ENCODE data around the gene WFIKKN2.
A peak's percentile ranks its signal among the peaks of the same experiment; 100 is the strongest.
"Not testable (repeated sequence)": the region's sequence is repeated elsewhere in the genome, so short reads cannot be mapped to it uniquely, and the experiment has no call there.

WFIKKN2 gene

GRCh38 chr17:50853781-50854180 is 18.4 kb downstream of the WFIKKN2 start:
- no peak for DNase-seq (ENCODE audit: low read depth)

- no peak for DNase-seq (ENCODE audit: low read depth)
These were observed 20.4 kb downstream of the WFIKKN2 start for GRCh38 chr17:50855708-50856330.

GRCh38 chr17:50856431-50856830 is 21.0 kb downstream of the WFIKKN2 start:
- no peak for DNase-seq (ENCODE audit: low read depth)

DNA sequence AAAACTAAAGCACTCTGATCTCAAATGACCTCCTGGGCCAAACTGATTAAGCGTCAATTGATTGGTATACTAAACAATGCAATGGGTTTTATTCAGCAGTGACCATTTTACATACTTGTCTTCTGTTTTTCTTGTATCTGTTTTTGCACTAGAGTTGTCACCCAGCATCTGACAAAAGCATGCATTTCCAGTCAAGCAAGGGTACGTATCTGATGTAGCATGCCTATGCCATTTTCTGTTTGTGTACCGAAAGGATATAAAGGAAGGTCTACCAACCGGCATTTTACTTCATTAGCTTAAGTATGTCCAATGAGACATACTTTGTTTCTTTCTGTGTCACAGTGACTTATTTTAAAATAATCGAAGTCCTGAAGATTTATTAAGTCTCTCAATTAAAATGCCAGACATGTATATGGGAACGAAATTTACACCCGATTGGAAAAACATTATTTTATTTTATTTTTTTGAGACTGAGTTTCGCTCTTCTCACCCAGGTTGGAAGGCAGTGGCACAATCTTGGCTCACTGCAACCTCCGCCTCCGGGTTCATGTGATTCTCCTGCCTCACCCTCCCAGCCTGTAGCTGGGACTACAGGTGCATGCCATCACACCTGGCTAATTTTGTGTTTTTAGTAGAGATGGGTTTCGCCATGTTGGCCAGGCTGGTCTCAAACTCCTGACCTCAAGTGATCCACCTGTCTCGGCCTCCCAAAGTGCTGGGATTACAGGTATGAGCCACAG is 23.3 kb downstream of the WFIKKN2 start:
- DNase-seq (ENCODE audit: low read depth) = no peak

GRCh38 chr17:50859727-50860126 is 24.3 kb downstream of the WFIKKN2 start:
- not testable (repeated sequence) for DNase-seq (ENCODE audit: low read depth)

DNA sequence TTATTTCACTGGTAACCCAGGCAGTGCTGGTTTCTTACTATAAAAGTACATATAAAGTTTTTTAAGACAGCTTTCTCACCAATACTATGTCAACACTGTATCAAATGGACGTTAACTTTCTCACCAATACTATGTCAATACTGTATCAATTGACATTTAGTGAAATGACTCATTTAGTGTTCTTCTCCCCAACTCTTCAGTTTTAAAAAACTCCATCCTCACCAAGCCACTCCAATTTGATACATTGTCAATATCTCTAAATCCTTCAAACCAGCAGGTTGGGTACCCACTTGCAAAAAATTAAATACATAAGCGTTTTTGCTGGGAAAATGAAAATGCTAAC is 25.9 kb downstream of the WFIKKN2 start:
- no peak for DNase-seq (ENCODE audit: low read depth)

GRCh38 chr17:50861822-50862528 is 26.6 kb downstream of the WFIKKN2 start:
- no peak for DNase-seq (ENCODE audit: low read depth)

GRCh38 chr17:50863221-50863843 is 27.9 kb downstream of the WFIKKN2 start:
- DNase-seq (ENCODE audit: low read depth) = no peak

DNA sequence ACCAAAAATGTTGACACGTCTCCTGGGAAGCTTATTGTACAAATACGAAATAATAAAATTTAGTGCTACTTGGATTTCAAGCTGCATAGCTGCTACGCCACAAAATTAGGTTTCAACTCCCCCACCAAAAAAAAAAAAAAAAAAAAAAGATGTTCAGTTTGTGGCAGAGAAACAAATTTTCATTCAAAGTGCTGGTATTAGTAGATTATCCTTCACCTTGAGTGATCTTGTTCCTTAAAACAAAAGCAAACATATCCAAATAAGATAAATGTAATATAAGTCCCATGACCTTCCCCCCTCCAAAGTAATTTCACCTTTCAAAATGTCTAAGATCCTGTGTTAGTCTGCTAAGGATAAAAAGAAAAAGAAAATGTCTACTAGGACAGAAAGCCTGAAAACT is 28.5 kb downstream of the WFIKKN2 start:
- DNase-seq (ENCODE audit: low read depth) = no peak

DNA sequence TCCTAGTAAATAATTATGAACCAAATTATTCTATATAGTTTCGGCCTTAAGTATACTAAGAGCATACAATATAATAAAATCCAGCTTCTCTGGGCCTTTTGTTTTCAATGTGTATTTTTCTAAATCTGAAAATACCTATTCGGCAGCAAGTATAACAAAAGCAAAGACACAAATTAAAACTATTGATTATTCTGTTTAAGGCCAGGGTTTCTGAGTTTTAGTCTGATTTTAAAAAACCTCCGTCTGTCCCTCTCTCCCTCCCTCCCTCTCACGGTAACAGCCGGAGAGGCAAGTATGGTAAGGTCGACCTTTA is 29.3 kb downstream of the WFIKKN2 start:
- DNase-seq (ENCODE audit: low read depth) = no peak

DNA sequence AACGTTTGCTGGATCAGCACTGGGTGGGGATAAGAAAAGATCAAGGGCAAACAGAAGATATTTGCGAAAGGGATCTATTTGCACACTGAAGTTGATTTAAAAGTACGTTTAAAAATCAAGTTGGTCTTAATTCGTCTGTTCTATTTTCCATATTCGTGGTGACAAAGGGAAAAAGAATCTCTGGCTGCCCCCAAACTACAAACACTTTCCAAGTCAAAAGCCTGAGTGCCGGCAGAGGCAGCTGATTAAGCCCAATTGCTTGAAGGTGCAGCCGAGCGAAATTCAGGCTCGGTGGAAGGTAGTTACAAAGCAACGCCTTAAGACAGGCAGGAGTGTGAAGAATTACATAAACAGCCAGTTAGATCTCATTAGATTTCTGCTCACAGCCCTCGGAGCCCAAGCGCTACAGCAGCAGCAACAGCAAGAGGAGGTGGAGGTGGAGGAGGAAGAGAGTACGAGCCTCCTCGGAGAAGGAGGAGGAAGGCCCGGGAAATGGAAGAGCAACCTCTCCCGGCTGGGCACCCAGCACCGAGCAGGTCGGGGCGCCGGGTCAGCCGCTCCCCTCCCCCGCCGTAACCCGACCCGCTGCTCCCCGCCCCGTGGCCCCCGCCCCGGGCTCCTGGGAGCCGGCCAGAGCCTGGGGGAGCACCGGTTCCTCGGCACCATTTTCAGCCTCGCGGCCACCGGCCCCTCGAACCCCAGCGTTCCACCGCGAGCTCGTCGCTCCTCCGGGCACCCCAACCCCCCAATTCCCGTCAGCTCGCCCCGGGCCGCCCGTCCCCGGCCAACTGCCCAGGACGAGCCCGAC is 29.9 kb downstream of the WFIKKN2 start:
- DNase-seq (ENCODE audit: low read depth) = peak; percentile 26

DNA sequence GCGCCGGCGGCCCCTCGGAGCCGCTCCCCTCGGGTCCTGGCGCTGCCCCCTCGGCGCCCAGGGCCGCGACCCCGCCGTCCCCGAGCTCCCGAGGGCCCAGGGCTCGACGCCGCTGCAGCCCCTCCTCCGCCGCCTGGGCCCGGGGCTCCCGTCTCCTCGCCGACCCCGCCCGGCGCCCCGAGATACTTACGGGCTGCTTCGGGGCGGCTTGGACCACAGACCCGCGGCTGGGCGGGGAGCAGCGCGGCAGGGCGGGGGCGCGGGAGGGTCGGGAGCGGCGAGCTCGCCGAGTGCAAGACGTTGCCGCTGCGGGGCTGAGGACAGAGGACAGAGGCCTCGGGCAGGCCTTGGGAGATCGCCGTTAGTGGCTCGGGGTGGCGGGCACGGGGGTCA is 30.5 kb downstream of the WFIKKN2 start:
- no peak for DNase-seq (ENCODE audit: low read depth)

DNA sequence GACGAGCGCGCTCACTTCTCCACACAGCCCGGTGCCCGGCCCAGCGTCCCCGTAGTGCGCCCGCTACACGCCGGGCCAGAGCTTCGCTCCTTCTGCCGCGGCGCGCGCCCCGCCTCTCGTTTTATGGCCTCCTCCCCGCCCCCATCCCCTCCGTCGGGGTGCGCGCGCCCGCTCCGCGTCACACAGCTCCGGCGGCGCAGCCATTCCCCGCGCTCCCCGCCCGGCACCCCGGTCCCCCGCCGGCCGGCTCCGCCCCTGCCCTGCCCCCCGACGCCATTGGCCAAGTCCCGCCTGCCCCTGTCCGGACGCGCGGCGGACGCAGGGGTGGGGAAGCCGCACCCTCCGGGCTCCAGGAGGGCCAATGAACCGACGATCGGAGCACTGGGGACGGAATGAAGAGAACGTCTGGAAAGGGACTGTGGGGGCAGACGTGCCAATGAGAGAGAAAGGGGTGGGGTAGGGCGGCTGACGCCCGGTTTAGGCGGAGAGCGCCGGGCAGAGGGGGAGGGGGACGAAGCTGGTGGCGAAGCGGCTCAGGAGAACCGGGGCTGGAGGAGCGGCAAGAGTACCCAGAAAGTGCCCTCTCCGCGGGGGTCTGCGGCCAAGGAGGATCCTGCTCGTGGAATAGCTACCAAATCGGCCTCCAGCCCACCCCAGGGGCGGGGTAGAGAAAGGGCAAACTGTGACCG is 31.0 kb downstream of the WFIKKN2 start, which contains the start of gene TOB1:
Gene TOB1, minus strand, starts transcription at position 94 of the 689 bp plus-strand sequence. CDS start 2,337 bp downstream, outside the sequence.
- DNase-seq (ENCODE audit: low read depth) = peak; percentile 95

DNA sequence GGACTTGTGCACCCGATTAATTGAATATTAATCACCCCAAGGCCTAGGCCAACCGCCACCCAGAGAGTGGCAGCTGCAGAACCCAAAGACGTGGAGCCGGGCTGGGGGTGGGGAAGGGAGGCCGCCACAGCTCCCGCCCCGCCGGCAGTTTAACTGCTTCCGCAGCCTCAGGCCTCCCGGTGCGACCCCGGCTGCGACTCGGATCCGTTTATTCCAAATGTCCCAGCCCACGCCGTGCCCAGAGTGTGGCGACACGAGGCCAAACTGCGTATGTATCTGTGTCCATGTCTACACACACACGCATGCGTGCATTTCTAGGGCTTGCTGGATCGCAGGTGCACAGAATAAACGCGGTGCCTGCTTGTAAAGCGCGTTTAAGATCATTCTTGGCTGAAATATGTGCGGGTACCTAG is 31.6 kb downstream of the WFIKKN2 start:
- peak; percentile 35 for DNase-seq (ENCODE audit: low read depth)

DNA sequence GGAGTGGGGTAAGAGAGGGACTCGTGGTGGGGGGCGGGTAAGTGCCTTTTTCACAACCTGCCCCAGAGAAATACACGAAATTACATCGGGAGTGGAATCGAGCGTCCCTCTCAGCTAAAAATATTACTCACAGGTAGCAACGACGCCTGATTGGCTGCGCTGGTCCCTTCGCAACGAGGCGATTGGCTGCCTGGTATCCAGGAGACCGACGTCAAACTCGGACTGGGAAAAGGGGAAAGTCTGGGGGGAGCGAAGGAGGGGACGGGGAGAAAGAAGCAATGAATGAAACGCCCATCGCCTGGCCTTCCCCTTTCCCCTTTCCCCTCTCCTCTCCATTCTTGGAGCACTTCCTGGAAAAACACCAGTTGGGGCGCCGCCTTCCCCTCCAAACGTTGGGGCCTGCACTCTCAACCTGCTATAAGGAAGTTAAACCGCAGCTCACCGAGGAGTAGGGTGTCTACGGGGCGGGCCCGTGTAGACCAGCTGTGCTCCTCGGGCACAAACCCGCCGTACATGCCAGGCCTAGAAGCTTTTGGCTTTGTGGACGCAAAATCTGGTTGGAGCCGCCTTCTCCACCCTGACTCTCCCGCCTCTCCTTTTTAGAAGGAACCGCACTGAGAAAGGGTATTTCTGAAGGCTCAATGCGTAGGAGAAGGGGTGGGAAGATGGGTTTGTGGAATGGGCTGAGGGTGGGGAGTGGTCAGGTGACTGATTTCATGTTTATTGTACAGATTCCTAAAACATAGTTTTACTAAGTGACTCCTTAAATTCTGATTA is 32.2 kb downstream of the WFIKKN2 start:
- peak; percentile 72 for DNase-seq (ENCODE audit: low read depth)

- DNase-seq (ENCODE audit: low read depth) = no peak
These were observed 32.7 kb downstream of the WFIKKN2 start for GRCh38 chr17:50868140-50868438.

- DNase-seq (ENCODE audit: low read depth) = no peak
These were observed 33.2 kb downstream of the WFIKKN2 start for GRCh38 chr17:50868602-50869001.

- DNase-seq (ENCODE audit: low read depth) = no peak
These were observed 36.0 kb downstream of the WFIKKN2 start for GRCh38 chr17:50871364-50871763.

GRCh38 chr17:50871898-50872297 is 36.5 kb downstream of the WFIKKN2 start:
- no peak for DNase-seq (ENCODE audit: low read depth)

DNA sequence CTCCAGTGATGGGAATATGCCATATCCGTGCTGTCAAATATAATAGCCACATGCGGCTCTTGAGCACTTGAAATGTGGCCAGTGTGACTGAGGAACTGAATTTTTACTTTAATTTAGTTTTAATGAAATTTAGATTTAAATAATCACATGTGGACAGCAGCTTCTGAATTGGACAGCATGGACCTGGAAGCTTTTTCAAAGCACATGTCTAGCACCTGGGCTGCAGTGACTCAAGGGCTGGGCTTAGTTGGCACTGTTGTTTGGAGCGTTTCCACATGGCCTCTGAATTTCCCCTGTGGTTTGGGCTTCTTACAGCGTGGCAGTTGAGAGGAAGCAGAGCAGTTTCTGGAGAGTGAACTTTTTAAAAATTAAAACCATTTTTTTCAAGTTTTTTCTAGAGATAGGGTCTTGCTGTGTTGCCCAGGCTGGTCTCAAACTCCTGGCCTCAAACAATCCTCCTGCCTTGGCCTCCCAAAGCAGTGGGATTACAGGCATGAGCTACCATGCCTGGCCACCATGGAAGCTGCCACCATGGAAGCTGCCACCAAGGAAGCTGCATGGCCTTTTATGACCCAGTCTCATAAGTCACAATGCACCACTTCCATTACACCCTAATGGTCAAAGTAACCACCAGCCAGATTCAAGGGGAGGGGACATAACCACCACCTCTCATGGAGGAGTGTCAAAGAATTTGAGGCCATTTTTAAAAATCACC is 37.5 kb downstream of the WFIKKN2 start:
- DNase-seq (ENCODE audit: low read depth) = peak; percentile 29

Data from activated T-helper 9 cell treated with anti-CD3 and anti-CD28 coated beads, Interleukin-2, amount 50 U/mL, for 16 hours (primary cell).